HG02938 (cell line): ENCODE data around the gene MOV10.
A peak's percentile ranks its signal among the peaks of the same experiment; 100 is the strongest.
"Not testable (repeated sequence)": the region's sequence is repeated elsewhere in the genome, so short reads cannot be mapped to it uniquely, and the experiment has no call there.

Experiments
- ATAC-seq: cut with Tn5 transposase; IDR thresholded peaks from one replicate; pipeline ENCODE4 v1.9.1; 2021; ENCODE audit warnings: mild to moderate bottlenecking, moderate library complexity; ENCODE audit not compliant: unreplicated experiment

MOV10 gene

DNA sequence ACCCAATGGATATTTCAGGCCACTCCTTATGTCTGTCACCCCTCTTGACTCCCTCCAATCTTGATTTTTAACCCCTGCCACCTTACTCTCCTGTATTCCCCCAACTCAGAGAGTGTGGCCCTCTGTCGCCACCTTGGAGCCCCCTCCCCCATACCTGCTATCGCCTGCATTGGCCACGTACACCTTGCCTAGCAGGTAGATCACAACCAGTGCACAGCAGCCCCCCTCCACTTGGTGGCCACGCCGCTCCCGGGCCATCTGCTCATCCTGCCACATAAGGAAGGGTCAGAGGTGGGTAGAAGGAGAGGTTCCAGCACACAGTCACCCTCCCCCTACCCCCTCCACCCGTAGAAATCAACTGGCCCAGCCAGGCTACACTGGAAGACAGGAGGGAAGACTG, 37.7 kb downstream of the MOV10 start:
- ATAC-seq, result no peak

DNA sequence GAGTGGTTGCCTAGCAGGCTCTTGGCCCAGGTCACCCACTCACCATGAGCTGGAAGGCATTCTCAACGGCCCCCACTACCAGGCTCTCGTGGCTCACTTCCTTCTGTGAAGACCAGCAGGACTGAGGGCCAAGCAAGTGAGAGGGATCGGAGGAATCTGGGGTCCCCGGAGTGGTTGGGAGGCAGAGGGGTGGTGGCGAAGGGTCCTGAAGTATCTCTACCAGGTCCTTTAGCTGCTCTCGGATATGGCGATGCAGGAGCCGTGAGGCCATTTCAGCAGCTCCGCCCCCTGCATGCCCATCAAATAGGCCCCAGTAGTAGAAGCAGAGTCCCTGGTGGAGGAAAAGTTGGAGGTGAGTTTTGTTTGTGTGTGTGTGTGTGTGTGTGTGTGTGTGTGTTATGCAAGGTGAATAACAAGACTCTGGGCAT, 38.3 kb downstream of the MOV10 start:
- ATAC-seq, result no peak

DNA sequence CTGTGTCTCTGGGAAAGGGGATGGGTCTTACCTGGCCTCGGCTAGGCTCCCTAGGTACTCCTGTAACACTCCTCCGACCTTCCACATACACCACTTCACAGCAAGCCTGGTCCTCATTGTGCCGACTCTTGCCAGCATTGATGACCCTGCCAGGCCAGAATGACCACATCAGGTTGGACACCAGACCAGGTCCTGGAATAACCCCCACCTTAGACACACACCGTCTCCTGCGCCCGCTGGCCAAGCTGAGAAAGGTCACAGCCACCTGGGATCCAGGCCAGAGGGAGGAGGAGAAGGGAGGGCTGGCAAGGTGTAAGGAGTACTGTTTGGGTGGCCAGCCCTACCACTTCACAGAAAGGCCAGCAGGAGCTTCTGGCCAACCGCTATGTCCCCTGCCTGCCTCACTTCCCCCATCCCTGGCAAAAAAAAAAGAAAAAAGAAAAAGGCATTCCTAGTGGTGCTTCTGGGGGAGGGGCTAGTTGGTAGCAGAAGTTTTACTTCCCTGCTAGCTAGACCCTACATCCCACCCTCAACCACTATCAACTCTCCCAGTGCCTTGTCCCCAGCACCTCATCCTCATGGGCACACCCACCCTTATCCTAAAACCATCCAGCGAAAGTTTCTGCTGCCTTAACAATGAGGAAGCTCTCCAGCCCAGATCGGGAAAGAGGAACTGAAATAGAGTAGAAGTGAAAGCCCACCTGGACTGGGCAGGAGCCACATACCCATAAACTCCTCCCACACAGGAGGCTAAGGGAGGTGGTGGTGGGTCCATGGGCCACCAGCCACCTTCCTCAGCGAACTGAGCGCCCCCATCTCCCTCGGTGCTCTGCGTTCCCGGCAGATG, 39.2 kb downstream of the MOV10 start:
- no peak for ATAC-seq

DNA sequence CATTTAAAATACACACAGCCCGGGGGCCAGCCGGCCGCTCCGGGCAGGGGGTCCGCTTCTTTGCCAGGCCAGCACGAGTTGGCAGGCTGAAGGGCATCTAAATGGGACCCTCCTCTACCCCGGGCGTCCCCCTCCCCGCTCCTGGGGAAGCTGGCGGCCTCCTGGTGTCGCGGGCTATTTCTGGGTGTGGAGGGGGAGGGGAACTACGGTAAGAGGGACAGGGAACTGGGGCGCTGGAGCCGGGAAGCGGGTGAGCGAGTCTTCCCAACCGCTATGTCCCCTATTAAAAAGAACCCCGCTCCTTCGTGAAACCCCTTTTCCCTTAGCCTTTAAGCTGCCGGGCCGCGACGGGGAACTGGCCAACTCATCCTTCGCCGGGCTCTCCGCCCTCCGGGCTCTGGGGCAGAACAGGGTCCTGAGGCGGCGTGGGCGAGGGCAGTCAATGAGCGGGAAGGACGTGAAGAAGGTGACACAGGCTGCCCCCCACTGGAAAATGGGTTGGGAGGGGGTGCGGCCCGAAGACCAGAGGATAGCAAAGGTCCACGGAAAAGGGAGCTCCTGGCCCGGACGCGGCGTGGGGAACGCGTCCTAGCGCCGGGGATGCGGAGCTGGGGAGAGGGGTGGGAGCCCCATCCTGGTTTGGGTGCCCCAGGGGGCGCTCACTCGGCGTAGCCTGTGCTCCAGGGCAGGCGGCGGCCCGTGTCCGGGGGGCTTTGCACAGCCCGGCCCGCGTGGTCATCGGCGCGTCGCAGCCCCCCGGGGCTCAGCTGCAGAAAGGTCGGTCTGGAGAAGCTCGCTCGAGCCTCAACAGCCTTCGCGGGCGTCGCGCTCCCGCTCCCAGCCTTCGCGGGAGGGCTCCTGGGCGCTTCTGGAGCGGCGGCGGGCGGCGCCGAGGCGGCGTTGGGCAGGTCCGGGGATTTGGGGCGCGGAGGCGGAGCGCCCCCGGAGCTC, 40.1 kb downstream of the MOV10 start:
- ATAC-seq, result peak; percentile 23

DNA sequence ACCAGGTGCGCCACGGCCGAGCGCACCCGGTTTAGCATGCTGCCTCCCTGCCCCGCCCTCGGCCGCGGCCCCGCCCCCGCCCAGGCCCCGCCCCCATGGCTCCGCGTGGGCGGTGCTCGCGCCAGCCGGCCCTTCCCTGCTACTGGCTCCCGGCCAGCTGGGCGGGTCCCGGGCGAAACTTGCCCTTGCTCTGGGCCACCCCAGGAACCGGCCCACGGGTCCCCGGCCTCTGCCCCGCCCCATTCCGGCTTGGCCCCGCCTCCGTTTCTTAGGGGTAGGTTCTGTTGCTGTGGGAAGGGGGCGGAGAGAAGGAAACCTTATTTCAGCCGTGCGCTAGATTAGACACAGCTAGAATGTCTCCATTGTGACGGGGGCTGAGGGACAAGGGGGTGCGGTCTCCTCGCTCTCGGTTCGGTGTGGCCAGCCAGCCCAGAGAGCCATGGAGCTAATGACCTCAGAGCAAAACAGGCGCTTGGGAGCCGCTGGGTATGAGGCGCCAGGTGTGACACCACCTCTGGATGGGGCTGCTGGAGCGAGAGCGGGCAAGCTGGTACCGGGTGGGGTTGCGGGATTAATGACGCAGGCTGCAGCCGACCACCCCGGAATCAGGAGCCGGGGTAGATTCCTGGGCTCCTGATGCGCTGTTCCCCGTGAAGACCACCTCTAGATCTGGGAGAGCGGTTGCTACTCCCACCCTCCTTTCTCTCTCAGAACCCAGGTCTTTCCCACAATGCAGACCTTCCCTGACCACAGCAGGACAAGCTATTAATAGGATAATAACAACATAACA, 41.0 kb downstream of the MOV10 start, which contains the start of gene PPM1J:
PPM1J (minus strand) TSS at position 69 of the 790 bp plus-strand sequence; CDS start at position 38, 31 bp downstream.
- ATAC-seq, result peak; percentile 66

DNA sequence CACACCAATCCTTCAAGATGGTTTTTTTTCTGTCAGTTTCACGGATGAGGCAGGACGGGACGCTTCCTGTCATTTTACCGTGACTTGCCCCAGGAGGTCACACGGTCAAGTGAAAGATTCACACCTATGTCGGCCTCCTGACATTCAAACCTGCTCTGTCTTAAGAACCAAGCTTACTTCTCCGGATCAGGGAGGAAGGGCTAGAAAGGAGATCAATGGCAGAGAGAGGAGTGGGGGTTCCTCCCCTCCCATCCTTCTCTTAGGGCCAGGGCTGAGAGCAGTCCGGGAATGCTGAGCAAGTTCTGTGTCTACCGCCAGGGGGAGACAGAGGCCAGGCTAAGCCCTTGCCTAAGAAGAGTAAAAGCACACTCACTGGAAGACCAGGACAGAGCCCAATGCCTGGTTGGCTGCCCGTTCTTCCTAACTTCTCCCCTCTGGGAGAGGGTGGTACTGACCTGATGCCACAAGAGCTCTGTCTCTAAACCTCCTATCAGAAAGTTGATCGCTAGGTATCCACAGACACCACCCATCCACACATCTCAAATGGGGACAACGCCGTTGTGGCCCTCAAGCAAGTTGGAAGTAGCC, 41.8 kb downstream of the MOV10 start:
- peak; percentile 32 for ATAC-seq

DNA sequence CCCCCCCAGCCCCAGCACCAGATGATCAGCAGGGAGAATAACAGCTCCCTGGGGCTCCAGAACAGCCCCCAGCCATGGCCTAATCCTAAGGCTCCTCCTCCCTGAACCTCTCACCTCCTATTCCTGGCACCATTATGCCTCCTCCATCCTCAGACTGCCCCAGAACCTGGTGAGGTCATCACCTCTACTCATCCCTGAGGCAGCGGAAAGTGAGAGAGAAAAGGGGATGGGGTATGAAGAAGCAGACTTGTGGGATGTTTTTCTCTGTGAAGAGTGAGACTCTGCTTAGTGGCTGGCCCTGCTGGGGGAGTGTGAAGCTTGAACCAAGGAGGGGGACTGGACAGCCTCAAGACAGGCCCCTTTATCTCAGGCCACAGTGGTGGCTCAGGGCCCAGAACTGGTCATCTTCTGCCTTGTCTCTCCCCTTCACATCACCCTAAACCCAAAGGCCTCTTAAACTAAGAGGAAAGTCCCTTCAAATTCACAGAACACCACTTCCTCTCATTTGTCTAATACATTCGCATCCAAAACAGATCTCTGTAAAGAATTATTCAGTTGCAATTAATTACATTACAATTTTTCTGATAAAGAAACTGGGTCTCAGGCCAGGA, 42.9 kb downstream of the MOV10 start:
- ATAC-seq, result no peak

DNA sequence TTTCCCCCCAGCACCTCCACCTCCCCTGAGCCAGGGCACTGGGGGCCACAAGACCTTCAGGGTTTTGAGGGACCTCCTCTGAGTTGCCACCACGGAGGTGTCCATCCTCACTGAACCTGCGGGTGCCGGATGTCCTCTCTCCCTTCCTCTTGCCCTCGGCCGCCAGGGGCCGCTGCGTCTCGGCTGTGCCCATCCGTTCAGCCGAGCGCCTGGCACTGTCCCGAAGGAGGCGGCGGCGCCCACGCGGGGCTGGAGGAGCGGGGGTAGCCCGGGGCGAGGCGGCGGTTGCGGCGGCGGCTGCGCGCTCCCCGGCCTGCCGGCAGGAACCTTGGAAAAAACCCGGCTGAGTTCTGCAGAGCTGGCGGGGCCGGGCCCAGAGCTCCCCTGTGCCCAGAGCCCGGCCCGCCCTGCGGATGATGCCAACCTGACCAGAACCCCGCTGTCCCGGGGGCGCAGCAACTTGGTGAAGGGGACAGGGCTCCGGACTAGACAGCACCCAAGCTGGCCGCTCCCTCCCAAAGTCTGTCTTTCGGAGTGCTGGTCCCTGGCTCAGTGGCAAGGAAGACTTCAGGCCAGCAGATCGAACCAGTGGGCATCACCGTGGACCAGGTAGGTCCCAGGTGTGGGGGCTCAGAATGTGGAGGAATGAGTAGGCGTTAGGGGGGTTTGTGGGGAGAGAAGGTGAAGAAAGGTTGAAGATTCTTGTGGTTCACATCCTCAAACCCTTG, 44.4 kb downstream of the MOV10 start:
- ATAC-seq, result no peak

DNA sequence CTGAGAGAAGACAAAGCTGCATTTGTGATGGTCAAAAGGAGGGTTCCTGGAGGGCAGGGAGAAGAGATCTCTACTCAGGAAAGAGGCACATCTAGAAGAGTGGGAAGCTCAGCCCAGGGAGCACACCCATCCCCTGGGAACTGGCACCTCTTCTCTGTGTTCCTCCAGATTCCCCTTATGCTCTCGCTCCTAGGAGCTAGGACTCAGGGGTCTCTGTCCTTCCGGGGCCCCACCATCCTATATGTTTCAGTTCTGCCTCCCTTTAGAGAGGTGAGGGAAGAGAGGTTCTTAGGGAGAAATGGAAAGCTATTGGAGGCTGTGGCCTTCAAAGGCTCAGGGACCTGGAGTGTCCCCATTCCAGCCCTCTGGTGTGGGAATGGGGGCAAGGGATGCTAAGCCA, 45.2 kb downstream of the MOV10 start:
- ATAC-seq, result no peak

DNA sequence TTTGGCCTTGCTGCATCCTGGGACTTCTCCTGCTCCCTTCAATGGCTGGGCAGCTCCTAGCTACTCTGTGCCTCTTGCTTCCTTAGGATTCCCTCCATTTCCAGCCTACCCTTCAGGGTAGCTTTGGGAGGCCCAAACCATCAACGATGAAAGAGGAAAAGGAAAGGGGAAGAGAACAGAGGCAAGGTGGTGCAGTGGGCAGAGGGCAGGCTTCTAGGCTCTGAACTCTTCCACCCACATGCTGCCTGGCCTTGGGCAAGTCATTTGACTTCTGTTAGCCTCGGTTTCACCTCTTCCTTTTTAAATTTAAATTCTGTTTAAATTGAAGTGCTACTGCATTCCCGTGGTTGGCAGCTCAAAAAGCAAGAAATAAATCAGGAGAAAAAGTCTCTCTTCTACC, 46.3 kb downstream of the MOV10 start:
- ATAC-seq, result no peak

DNA sequence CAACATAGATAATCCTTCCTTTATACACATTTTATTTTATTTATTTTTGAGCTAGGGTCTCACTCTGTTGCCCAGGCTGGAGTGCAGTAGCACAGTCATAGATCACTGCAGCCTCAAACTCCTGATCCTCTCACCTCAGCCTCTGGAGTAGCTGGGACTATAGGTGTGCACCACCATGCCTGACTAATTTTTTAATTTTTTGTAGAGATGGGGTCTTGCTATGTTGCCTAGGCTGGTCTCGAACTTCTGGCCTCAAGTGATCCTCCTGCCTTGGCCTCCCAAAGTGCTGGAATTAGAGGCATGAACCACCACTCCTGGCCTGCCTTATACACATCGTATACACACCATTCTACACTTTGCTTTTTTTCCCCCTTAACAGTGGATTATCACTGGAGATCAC, 46.8 kb downstream of the MOV10 start:
- not testable (repeated sequence) for ATAC-seq

DNA sequence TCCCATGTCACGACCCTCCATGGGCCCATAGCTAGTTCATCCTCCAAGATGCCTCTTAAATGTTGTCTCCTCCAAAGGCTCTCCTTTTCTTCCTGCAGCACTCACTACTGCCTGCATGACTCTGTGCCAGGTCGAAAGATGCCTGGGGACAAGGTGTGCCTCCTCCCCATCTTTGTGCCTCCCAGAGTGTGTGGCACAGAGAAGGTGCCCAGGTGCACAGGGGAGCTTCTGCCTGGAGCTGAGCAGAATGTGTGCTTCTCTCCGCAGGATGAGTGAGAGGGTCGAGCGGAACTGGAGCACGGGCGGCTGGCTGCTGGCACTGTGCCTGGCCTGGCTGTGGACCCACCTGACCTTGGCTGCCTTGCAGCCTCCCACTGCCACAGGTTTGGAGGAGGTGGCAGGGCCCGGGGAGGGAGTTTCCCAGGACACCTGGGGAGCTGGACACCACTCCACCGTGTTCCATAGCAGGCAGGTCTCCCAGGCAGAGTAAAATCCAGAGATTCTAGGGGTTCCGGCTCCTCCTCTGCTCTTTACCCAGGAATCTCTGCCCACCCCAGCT, 47.6 kb downstream of the MOV10 start:
- no peak for ATAC-seq

DNA sequence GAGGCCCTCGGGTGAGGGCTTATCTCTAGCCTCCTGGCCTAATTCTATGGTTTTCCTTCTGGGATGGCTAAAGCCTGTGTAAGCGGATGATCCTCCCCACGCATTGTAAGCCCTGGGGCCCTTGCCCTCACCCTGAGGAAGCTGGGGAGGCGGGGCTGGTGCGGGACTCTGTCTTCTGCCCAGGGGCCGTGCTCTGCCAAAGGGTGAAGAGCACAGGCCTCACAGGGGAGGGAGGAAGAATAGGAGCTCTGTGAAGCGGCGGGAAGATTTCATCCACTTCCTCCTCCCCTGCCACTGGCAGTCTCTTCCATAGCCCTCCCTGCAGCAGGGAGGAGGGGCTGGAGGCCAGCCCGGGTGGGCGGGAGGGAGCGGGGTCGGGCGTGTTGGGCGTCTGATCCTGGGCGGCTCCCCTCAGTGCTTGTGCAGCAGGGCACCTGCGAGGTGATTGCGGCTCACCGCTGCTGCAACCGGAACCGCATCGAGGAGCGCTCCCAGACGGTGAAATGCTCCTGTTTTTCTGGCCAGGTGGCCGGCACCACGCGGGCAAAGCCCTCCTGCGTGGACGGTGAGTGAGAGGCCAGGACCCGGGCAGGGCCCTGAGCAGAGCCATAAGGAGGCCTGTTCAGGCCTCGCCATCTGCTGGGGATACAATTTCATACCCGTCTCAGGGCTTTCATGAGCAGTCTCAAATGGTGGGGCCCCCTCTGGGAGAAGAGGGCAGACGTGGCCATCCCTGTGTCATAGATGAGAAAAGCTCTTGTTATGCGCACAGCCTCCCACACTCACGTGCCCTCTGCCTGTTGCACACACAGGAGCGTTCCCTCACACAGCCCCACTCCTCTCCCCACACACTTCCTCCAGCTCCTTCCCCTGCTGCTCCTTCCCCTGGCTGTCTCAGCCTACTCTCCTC, 48.4 kb downstream of the MOV10 start:
- ATAC-seq, result no peak

DNA sequence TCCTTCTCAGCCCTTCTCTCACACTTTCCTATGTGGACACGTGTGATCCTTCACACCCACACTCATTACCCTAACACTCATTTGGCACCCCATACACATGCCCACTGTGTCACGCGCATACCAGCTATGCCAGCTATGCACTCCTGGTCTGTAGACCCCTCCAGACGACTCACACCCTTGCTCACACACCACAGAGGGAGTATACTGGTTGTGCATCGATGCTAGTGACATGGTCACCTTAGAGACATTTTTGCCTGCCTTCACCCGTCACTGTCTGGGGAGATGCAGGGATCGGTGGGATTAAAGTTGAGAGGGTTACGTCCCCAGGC, 49.0 kb downstream of the MOV10 start:
- no peak for ATAC-seq

DNA sequence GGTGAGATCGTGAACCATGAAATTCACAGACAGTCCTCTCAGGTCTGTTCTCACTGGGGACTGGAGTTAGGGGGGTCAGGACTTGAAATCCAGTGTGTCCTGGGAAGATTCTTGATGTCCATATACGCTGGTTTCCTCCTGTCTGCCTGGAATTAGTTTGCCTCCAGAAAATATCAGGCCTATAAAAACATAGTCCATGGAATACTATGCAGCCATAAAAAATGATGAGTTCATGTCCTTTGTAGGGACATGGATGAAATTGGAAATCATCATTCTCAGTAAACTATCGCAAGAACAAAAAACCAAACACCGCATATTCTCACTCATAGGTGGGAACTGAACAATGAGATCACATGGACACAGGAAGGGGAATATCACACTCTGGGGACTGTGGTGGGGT, 49.8 kb downstream of the MOV10 start:
- not testable (repeated sequence) for ATAC-seq

DNA sequence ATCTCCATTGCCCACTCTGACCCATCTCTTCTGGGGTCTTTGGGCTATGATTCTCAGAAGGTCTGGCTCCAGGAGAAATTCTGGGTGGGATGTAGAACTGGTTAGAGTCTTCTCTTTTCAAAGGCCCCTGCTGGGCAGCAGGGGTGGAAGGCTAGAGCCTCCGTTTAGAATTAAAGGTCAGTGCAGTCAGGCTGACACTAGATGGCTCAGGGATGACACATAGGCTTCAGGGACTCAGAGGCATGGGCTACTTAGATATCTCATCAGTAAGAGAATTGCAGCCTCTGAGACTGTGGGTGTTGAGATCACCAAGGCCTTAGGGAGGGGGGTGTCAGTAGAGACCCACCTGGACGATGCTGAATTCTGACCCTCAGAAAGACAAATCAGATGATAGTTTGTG, 53.3 kb downstream of the MOV10 start:
- no peak for ATAC-seq

DNA sequence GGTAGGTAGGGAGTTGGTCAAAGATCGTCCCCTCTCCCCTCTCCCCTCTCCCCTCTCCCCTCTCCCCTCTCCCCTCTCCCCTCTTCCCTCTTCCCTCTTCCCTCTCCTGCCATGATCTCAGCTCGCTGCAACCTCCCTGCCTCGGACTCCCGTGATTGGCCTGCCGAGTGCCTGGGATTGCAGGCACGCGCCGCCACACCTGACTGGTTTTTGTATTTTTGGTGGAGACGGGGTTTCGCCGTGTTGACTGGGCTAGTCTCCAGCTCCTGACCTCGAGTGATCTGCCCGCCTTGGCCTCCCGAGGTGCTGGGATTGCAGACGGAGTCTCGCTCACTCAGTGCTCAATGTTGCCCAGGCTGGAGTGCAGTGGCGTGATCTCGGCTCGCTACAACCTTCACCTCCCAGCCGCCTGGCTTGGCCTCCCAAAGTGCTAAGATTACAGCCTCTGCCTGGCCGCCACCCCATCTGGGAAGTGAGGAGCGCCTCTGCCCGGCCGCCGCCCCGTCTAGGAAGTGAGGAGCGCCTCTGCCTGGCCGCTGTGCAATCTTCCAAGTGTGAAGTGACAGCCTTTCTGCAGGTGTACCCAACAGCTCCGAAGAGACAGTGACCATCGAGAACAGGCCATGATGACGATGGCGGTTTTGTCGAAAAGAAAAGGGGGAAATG, 54.0 kb downstream of the MOV10 start:
- not testable (repeated sequence) for ATAC-seq

DNA sequence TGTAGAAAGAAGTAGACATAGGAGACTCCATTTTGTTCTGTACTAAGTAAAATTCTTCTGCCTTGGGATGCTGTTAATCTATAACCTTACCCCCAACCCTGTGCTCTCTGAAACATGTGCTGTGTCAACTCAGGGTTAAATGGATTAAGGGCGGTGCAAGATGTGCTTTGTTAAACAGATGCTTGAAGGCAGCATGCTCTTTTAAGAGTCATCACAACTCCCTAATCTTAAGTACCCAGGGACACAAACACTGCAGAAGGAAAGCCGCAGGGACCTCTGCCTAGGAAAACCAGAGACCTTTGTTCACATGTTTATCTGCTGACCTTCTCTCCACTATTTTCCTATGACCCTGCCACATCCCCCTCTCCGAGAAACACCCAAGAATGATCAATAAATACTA, 54.6 kb downstream of the MOV10 start:
- ATAC-seq, result not testable (repeated sequence)
